SK-N-SH (cell line): ENCODE data around the gene USP19. TPM values are rescaled to one million over a fixed set of nuclear protein-coding genes. Genes with fewer than 3 reads are reported as not detected.

ENCODE experiments used
- CTCF ChIA-PET: fragments of 300-600, 350-600 bp; formaldehyde crosslinking; extraction: SDS; loops from one replicate; lab custom pipeline; 2021; lab: Yijun Ruan, JAX
- POLR2A ChIA-PET: fragments of 350-600 bp; sonication (Branson Sonifier 250); formaldehyde crosslinking; extraction: SDS; loops from one replicate; lab custom pipeline; 2020; ENCODE audit warnings: antibody characterized with exemption, inconsistent platforms; lab: Yijun Ruan, JAX
- DNase-seq: peaks from one replicate; pipeline ENCODE4 v3.0.0; 2012
- H2AFZ ChIP-seq: fragments of 200-600 bp; sonication (generic); 2 replicates; pipeline ENCODE4 v1.8.1; 2016; ENCODE audit warnings: antibody characterized with exemption, mild to moderate bottlenecking, low read depth
- H3F3A ChIP-seq: fragments of 200-600 bp; sonication (generic); replicated peaks from 2 replicates; pipeline ENCODE3; 2016; ENCODE audit warnings: antibody characterized with exemption, mild to moderate bottlenecking; ENCODE audit not compliant: insufficient read depth
- H3K27ac ChIP-seq, 2 experiments: fragments of 200-500 bp in 1 of 2; fragments of 200-600 bp in 1 of 2; sonication (Bioruptor generic) in 1 of 2; sonication (generic), shearing (Covaris generic) in 1 of 2; 2 replicates each; pipeline versions ENCODE4 v1.5.1 to v1.6.1; 2014 to 2016; ENCODE audit warnings: low read depth in 2 of 2, inconsistent platforms in 1 of 2, low read length in 1 of 2, mild to moderate bottlenecking in 1 of 2, mixed read lengths in 1 of 2
- H3K27me3 ChIP-seq: fragments of 200-600 bp; sonication (generic), shearing (Covaris generic); 2 replicates; pipeline ENCODE4 v1.6.1; 2016; ENCODE audit warnings: mixed run types; ENCODE audit not compliant: insufficient read depth
- H3K36me3 ChIP-seq, 2 experiments: fragments of 200-500 bp in 1 of 2; fragments of 200-600 bp in 1 of 2; sonication (Bioruptor generic) in 1 of 2; sonication (generic) in 1 of 2; replicated peaks in 1 of 2; 2 replicates each; pipeline versions ENCODE3 to v1.5.1; 2014 to 2016; ENCODE audit warnings: low read length in 1 of 2, mild to moderate bottlenecking in 1 of 2; ENCODE audit not compliant: insufficient read depth in 2 of 2, control insufficient read depth in 1 of 2
- H3K4me1 ChIP-seq, 2 experiments: fragments of 200-500 bp in 1 of 2; fragments of 200-600 bp in 1 of 2; sonication (Bioruptor generic) in 1 of 2; sonication (generic), shearing (Covaris generic) in 1 of 2; 2 replicates each; pipeline versions ENCODE4 v1.5.1 to v1.6.1; 2014 to 2016; ENCODE audit warnings: low read depth in 1 of 2, low read length in 1 of 2, mixed run types in 1 of 2; ENCODE audit not compliant: insufficient read depth in 2 of 2, control insufficient read depth in 1 of 2
- H3K4me2 ChIP-seq: fragments of 200-600 bp; sonication (generic), shearing (Covaris generic); 2 replicates; pipeline ENCODE4 v1.6.1; 2017; ENCODE audit warnings: mixed run types
- H3K4me3 ChIP-seq, 2 experiments: fragments of 200-500 bp in 1 of 2; fragments of 200-600 bp in 1 of 2; sonication (Bioruptor generic) in 1 of 2; sonication (generic), shearing (Covaris generic) in 1 of 2; 2 replicates each; pipeline versions ENCODE4 v1.5.1 to v1.8.1; 2014 to 2016; ENCODE audit warnings: low read depth in 2 of 2, inconsistent platforms in 1 of 2, low read length in 1 of 2, mild to moderate bottlenecking in 1 of 2, mixed read lengths in 1 of 2, moderate library complexity in 1 of 2
- H3K79me2 ChIP-seq: fragments of 200-600 bp; sonication (generic); 2 replicates; pipeline ENCODE4 v1.8.1; 2017; ENCODE audit warnings: mild to moderate bottlenecking; ENCODE audit not compliant: insufficient read depth
- H3K9ac ChIP-seq: fragments of 200-600 bp; sonication (generic); 2 replicates; pipeline ENCODE4 v1.6.1; 2017; ENCODE audit warnings: mixed run types
- H3K9me2 ChIP-seq: fragments of 200-600 bp; sonication (generic); 2 replicates; pipeline ENCODE4 v1.6.1; 2017; ENCODE audit warnings: mixed run types
- H3K9me3 ChIP-seq: fragments of 200-600 bp; sonication (generic); 2 replicates; pipeline ENCODE4 v1.6.1; 2017; ENCODE audit warnings: mixed run types, mild to moderate bottlenecking, moderate library complexity
- H4K20me1 ChIP-seq: fragments of 200-600 bp; sonication (generic); 2 replicates; pipeline ENCODE4 v1.6.1; 2017; ENCODE audit warnings: mild to moderate bottlenecking, mixed run types; ENCODE audit not compliant: insufficient read depth
- CHD2 ChIP-seq: fragments of 150-350 bp; IDR thresholded peaks from 2 replicates; pipeline ENCODE4 v1.6.1; 2018; ENCODE audit warnings: low read length; ENCODE audit not compliant: partially characterized antibody
- ELF1 ChIP-seq: IDR thresholded peaks from 2 replicates; pipeline ENCODE4 v1.4.0; 2012
- EZH2phosphoT487 ChIP-seq: fragments of 200-600 bp; sonication (generic); IDR thresholded peaks from 2 replicates; pipeline ENCODE4 v1.6.1; 2017; ENCODE audit warnings: low read depth, mixed run types, mild to moderate bottlenecking, antibody characterized with exemption, moderate library complexity, borderline replicate concordance
- FOSL2 ChIP-seq: IDR thresholded peaks from 2 replicates; pipeline ENCODE4 v1.4.0; 2012; ENCODE audit warnings: low read depth, mild to moderate bottlenecking, moderate library complexity, borderline replicate concordance
- FOXM1 ChIP-seq: IDR thresholded peaks from 2 replicates; pipeline ENCODE4 v1.4.0; 2012; ENCODE audit warnings: low read depth, mild to moderate bottlenecking
- GATA2 ChIP-seq: sonication (generic); formaldehyde crosslinking; IDR thresholded peaks from 2 replicates; pipeline ENCODE4 v1.5.0; 2020; ENCODE audit warnings: mild to moderate bottlenecking, missing genetic modification reagents
- IRF3 ChIP-seq: fragments of 150-350 bp; IDR thresholded peaks from 2 replicates; pipeline ENCODE4 v1.6.1; 2016; ENCODE audit warnings: mild to moderate bottlenecking, low read depth, low read length
- JUND ChIP-seq: IDR thresholded peaks from 2 replicates; pipeline ENCODE4 v1.4.0; 2012
- MAX ChIP-seq: IDR thresholded peaks from 2 replicates; pipeline ENCODE4 v1.4.0; 2012; ENCODE audit warnings: low read depth
- MEF2A ChIP-seq: IDR thresholded peaks from 2 replicates; pipeline ENCODE4 v1.4.0; 2012; ENCODE audit warnings: low read depth, borderline replicate concordance
- MXI1 ChIP-seq: IDR thresholded peaks from 2 replicates; pipeline ENCODE4 v1.6.1; 2012; ENCODE audit warnings: mild to moderate bottlenecking, low read depth, low read length, improper control_type of control experiment
- NFIC ChIP-seq: IDR thresholded peaks from 2 replicates; pipeline ENCODE4 v1.4.0; 2012; ENCODE audit warnings: borderline replicate concordance
- NRF1 ChIP-seq: IDR thresholded peaks from 2 replicates; pipeline ENCODE4 v1.6.1; 2012; ENCODE audit warnings: low read depth, mild to moderate bottlenecking, low read length
- PBX3 ChIP-seq: IDR thresholded peaks from 2 replicates; pipeline ENCODE4; 2012
- RAD21 ChIP-seq: IDR thresholded peaks from 2 replicates; pipeline ENCODE4 v1.6.1; 2012; ENCODE audit warnings: mild to moderate bottlenecking, low read length
- RCOR1 ChIP-seq: fragments of 150-350 bp; IDR thresholded peaks from 2 replicates; pipeline ENCODE4 v1.6.1; 2017; ENCODE audit warnings: antibody characterized with exemption, low read length
- REST ChIP-seq: IDR thresholded peaks from 2 replicates; pipeline ENCODE4 v1.6.1; 2012; ENCODE audit warnings: mild to moderate bottlenecking, low read depth, low read length, moderate library complexity
- RFX5 ChIP-seq: IDR thresholded peaks from 2 replicates; pipeline ENCODE4 v1.6.1; 2012; ENCODE audit warnings: mild to moderate bottlenecking, improper control_type of control experiment, low read length
- RXRA ChIP-seq: IDR thresholded peaks from 2 replicates; pipeline ENCODE4 v1.4.0; 2012; ENCODE audit warnings: low read depth, mild to moderate bottlenecking, borderline replicate concordance
- SIN3A ChIP-seq: IDR thresholded peaks from 2 replicates; pipeline ENCODE4 v1.6.1; 2012; ENCODE audit warnings: low read depth, mild to moderate bottlenecking, low read length, moderate library complexity, borderline replicate concordance
- SMC3 ChIP-seq: IDR thresholded peaks from 2 replicates; pipeline ENCODE4 v1.6.1; 2012; ENCODE audit warnings: low read depth, low read length, improper control_type of control experiment
- TAF1 ChIP-seq: IDR thresholded peaks from 2 replicates; pipeline ENCODE4 v1.6.1; 2012; ENCODE audit warnings: low read depth, mild to moderate bottlenecking, low read length, moderate library complexity, borderline replicate concordance
- TCF12 ChIP-seq: IDR thresholded peaks from 2 replicates; pipeline ENCODE4 v1.4.0; 2012
- TEAD4 ChIP-seq: IDR thresholded peaks from 2 replicates; pipeline ENCODE4 v1.4.0; 2012; ENCODE audit warnings: mild to moderate bottlenecking, borderline replicate concordance; ENCODE audit not compliant: insufficient read depth
- USF1 ChIP-seq: IDR thresholded peaks from 2 replicates; pipeline ENCODE4 v1.4.0; 2012; ENCODE audit warnings: low read depth, borderline replicate concordance
- YY1 ChIP-seq: IDR thresholded peaks from 2 replicates; pipeline ENCODE4 v1.4.0; 2012; ENCODE audit warnings: low read depth, mild to moderate bottlenecking
- WGBS: methylation state at CpG from one replicate; pipeline ENCODE4 v1.1.6; 2017; ENCODE audit warnings: low lambda C conversion rate; 5-methylcytosine and 5-hydroxymethylcytosine counted together
- polyA plus RNA-seq, 3 experiments: library from polyadenylated mRNA; depleted of rRNA; stranded (reverse); fragments of >200 nt; gene quantifications; 2 replicates each; pipeline ENCODE4 v1.2.3, GENCODE V29; 2012

Gene USP19
- polyA plus RNA-seq, 1 of the 3 experiments (the other 2 are of a cell fraction), result 75.6 TPM

GRCh38 chr3:49132437-49133225, 12.0 kb upstream of the USP19 start, which contains the start of gene LAMB2:
TSS of gene LAMB2 (minus strand) at chr3:49133050. CDS start at chr3:49132867, 183 bp downstream.
- H3K79me2 ChIP-seq, result peaks cover 37% of the 10 kb centered on the region
- CTCF ChIA-PET, result interaction anchor here (0.8 to 5.4 kb wide), 11 partner anchors 13 to 448 kb away, joined by 3 to 26 read pairs (median 4); partner anchors contain the start of genes CCDC71, KLHDC8B, NDUFAF3 and USP19
- TF ChIP-seq SIN3A, result peak; percentile 56; the same call in 1 of the 2 replicates
- TF ChIP-seq FOSL2, result no peak
- no peak for TF ChIP-seq YY1
- no peak for TF ChIP-seq RXRA
- no peak for TF ChIP-seq IRF3
- no peak; the same call in 1 of the 2 replicates for TF ChIP-seq JUND
- TF ChIP-seq MXI1, result peak; percentile 30; the same call in 1 of the 2 replicates
- no peak for TF ChIP-seq GATA2 (CRISPR knock-in tag)
- peak; percentile 58; the same call in 1 of the 2 replicates for TF ChIP-seq RFX5
- no peak for TF ChIP-seq PBX3
- TF ChIP-seq RAD21, result 0 out of 2 replicates have a peak, but pooled peaks have one; percentile 6
- TF ChIP-seq USF1, result no peak
- no peak for TF ChIP-seq TCF12
- peak; percentile 70 for TF ChIP-seq MAX
- TF ChIP-seq FOXM1, result no peak
- no peak for TF ChIP-seq SMC3
- no peak for TF ChIP-seq REST
- no peak; the same call in 1 of the 2 replicates for TF ChIP-seq MEF2A
- TF ChIP-seq EZH2phosphoT487, result no peak
- no peak for TF ChIP-seq ELF1
- TF ChIP-seq NRF1, result no peak
- peak; percentile 77 for TF ChIP-seq TAF1
- no peak for TF ChIP-seq TEAD4
- TF ChIP-seq NFIC, result no peak
- TF ChIP-seq CHD2, result no peak
- TF ChIP-seq RCOR1, result no peak

More at GRCh38 chr3:49132437-49133225, 12.0 kb upstream of the USP19 start, which contains the start of gene LAMB2:
- peak within 1 kb of the TSS; percentile 67 to 81 for H3K4me3 ChIP-seq
- H3K27me3 ChIP-seq, result no peaks in the 10 kb centered on the region
- peak within 1 kb of the TSS; percentile 75 for H3K9ac ChIP-seq
- peaks cover 0 to 18% of the 10 kb centered on the region in 2 experiments; a peak in 1 of 4 replicates for H3K4me1 ChIP-seq
- H3K9me3 ChIP-seq, result no peaks in the 10 kb centered on the region
- H3F3A ChIP-seq, result no peaks in the 10 kb centered on the region
- H3K9me2 ChIP-seq, result no peaks in the 10 kb centered on the region
- WGBS, result 1% methylated on average over 19 of the region's 28 CpGs
- peak; percentile 86 for DNase-seq
- peaks cover 7 to 22% of the 10 kb centered on the region in 2 experiments for H3K36me3 ChIP-seq
- POLR2A ChIA-PET, result interaction anchor here (0.6 to 2.7 kb wide), 8 partner anchors 10 to 207 kb away, joined by 3 to 22 read pairs (median 4); partner anchors contain the start of genes KLHDC8B, QRICH1, USP19 and USP4
- peak within 1 kb of the TSS; percentile 98 for H2AFZ ChIP-seq
- peak within 1 kb of the TSS; percentile 100 for H3K4me2 ChIP-seq
- H4K20me1 ChIP-seq, result no peaks in the 10 kb centered on the region
- peak within 1 kb of the TSS; percentile 83 to 91 for H3K27ac ChIP-seq
